HG02970 (cell line): Measurements from ENCODE around the gene NDUFA12.

Experiments used
- ATAC-seq: cut with Tn5 transposase; IDR thresholded peaks from one replicate; pipeline ENCODE4 v1.9.1; 2021; ENCODE audit warnings: mild to moderate bottlenecking, moderate library complexity, moderate number of reproducible peaks; ENCODE audit not compliant: unreplicated experiment, low FRiP score

Gene NDUFA12

GRCh38 chr12:94948232-94948810 lies 55.2 kb downstream of the NDUFA12 start:
- no peak for ATAC-seq

- ATAC-seq, result no peak
These were observed 60.8 kb downstream of the NDUFA12 start for GRCh38 chr12:94942663-94943062.

- no peak for ATAC-seq
These were observed 62.0 kb downstream of the NDUFA12 start for GRCh38 chr12:94941440-94941862.

- no peak for ATAC-seq
These were observed 62.7 kb downstream of the NDUFA12 start for GRCh38 chr12:94940771-94941170.

- ATAC-seq, result no peak
These were observed 64.9 kb downstream of the NDUFA12 start for GRCh38 chr12:94938583-94938982.

- ATAC-seq, result no peak
These were observed 72.7 kb downstream of the NDUFA12 start for GRCh38 chr12:94930772-94931171.

- ATAC-seq, result no peak
These were observed 73.3 kb downstream of the NDUFA12 start for GRCh38 chr12:94930216-94930654.

- no peak for ATAC-seq
These were observed 73.7 kb downstream of the NDUFA12 start for GRCh38 chr12:94929780-94930179.

GRCh38 chr12:94925729-94926128 lies 77.8 kb downstream of the NDUFA12 start:
- no peak for ATAC-seq

- ATAC-seq, result no peak
These were observed 78.3 kb downstream of the NDUFA12 start for GRCh38 chr12:94925206-94925605.

GRCh38 chr12:94922561-94922960 lies 80.9 kb downstream of the NDUFA12 start:
- ATAC-seq, result no peak
